HepG2 (cell line): Measurements from ENCODE around the gene ZNF563. TPM values are rescaled to one million over a fixed set of nuclear protein-coding genes. Genes with fewer than 3 reads are reported as not detected.
A peak's percentile ranks its signal among the peaks of the same experiment; 100 is the strongest.

Experiments used
- CBX1 ChIP-seq: IDR thresholded peaks from one replicate; pipeline ENCODE4 v1.6.1; 2016; ENCODE audit warnings: antibody characterized with exemption, low read depth
- HDAC1 ChIP-seq: sonication (generic); formaldehyde crosslinking; IDR thresholded peaks from 2 replicates; pipeline ENCODE4 v1.5.1; 2020; ENCODE audit warnings: mild to moderate bottlenecking, missing genetic modification reagents
- HOXA5 ChIP-seq: sonication (generic); formaldehyde crosslinking; IDR thresholded peaks from 2 replicates; pipeline ENCODE4 v1.4.0; 2020; ENCODE audit warnings: missing genetic modification reagents
- ISX ChIP-seq: sonication (generic); formaldehyde crosslinking; conservative IDR thresholded peaks from 2 replicates; pipeline ENCODE4 v1.5.0; 2020; ENCODE audit warnings: missing genetic modification reagents
- KDM5B ChIP-seq: sonication (generic); formaldehyde crosslinking; IDR thresholded peaks from 2 replicates; pipeline ENCODE4 v1.4.0; 2020; ENCODE audit warnings: missing genetic modification reagents, mild to moderate bottlenecking, borderline replicate concordance
- MAF1 ChIP-seq: sonication (generic); formaldehyde crosslinking; IDR thresholded peaks from 2 replicates; pipeline ENCODE4 v1.5.0; 2020; ENCODE audit warnings: missing genetic modification reagents, borderline replicate concordance
- MAFG ChIP-seq: sonication (generic); formaldehyde crosslinking; IDR thresholded peaks from 2 replicates; pipeline ENCODE4 v1.5.1; 2020; ENCODE audit warnings: mild to moderate bottlenecking, missing genetic modification reagents
- MBD4 ChIP-seq: IDR thresholded peaks from 2 replicates; pipeline ENCODE4 v1.6.1; 2012; ENCODE audit warnings: low read length, inconsistent platforms, borderline replicate concordance
- NFE2 ChIP-seq: sonication (generic); formaldehyde crosslinking; IDR thresholded peaks from 2 replicates; pipeline ENCODE4 v1.4.0; 2020; ENCODE audit warnings: missing genetic modification reagents
- NFYC ChIP-seq: IDR thresholded peaks from 2 replicates; pipeline ENCODE4 v1.6.1; 2016; ENCODE audit warnings: missing genetic modification reagents, missing compliant biosample characterization
- PHF21A ChIP-seq: sonication (generic); formaldehyde crosslinking; IDR thresholded peaks from 2 replicates; pipeline ENCODE4 v1.5.0; 2020; ENCODE audit warnings: mild to moderate bottlenecking, missing genetic modification reagents
- RARG ChIP-seq: sonication (generic); formaldehyde crosslinking; IDR thresholded peaks from 2 replicates; pipeline ENCODE4 v1.4.0; 2020; ENCODE audit warnings: low read depth, mild to moderate bottlenecking, missing genetic modification reagents
- RCOR2 ChIP-seq: IDR thresholded peaks from 2 replicates; pipeline ENCODE4 v1.6.1; 2016; ENCODE audit warnings: missing biosample characterization, missing genetic modification reagents
- RFX3 ChIP-seq: IDR thresholded peaks from 2 replicates; pipeline ENCODE4 v1.6.1; 2016; ENCODE audit warnings: missing biosample characterization, missing genetic modification reagents
- TEAD3 ChIP-seq: optimal IDR thresholded peaks from 2 replicates; pipeline ENCODE3; 2016; ENCODE audit warnings: borderline replicate concordance
- TP53 ChIP-seq: sonication (generic); formaldehyde crosslinking; conservative IDR thresholded peaks from 2 replicates; pipeline ENCODE4 v1.4.0; 2020; ENCODE audit warnings: missing genetic modification reagents
- ZBTB1 ChIP-seq: sonication (generic); formaldehyde crosslinking; IDR thresholded peaks from 2 replicates; pipeline ENCODE4 v1.4.0; 2020; ENCODE audit warnings: missing genetic modification reagents, borderline replicate concordance
- ZEB1 ChIP-seq: IDR thresholded peaks from 2 replicates; pipeline ENCODE4 v1.6.1; 2012; ENCODE audit warnings: mild to moderate bottlenecking, low read depth, inconsistent platforms; ENCODE audit not compliant: insufficient replicate concordance
- ZMYM2 ChIP-seq: sonication (generic); formaldehyde crosslinking; IDR thresholded peaks from 2 replicates; pipeline ENCODE4 v1.8.0; 2022; ENCODE audit warnings: mild to moderate bottlenecking, missing genetic modification reagents
- ZNF235 ChIP-seq: sonication (generic); formaldehyde crosslinking; IDR thresholded peaks from 2 replicates; pipeline ENCODE4 v1.8.1; 2023; ENCODE audit warnings: mild to moderate bottlenecking, missing genetic modification reagents, borderline replicate concordance
- ZNF431 ChIP-seq: sonication (generic); formaldehyde crosslinking; IDR thresholded peaks from 2 replicates; pipeline ENCODE4 v1.9.0; 2022; ENCODE audit warnings: missing genetic modification reagents, low read depth, mild to moderate bottlenecking, borderline replicate concordance
- ZNF446 ChIP-seq: sonication (generic); formaldehyde crosslinking; IDR thresholded peaks from 2 replicates; pipeline ENCODE4 v1.5.0; 2020; ENCODE audit warnings: mild to moderate bottlenecking, missing genetic modification reagents
- polyA plus RNA-seq, 8 experiments: library from polyadenylated mRNA; depleted of rRNA in 3 of 8; stranded (reverse) in 7 of 8; unstranded in 1 of 8; fragments of >200 nt; fragmentation: Illumina TruSeq in 4 of 8; extraction: Trizol in 4 of 8; gene quantifications; 2 replicates each; pipeline versions ENCODE4 v1.2.1 to v1.2.3, GENCODE V29; 2011 to 2016; ENCODE audit warnings: low read depth in 4 of 8, missing spikeins in 1 of 8, mixed read lengths in 1 of 8; ENCODE audit not compliant: insufficient read depth in 1 of 8
- total RNA-seq, 5 experiments: library from RNA; depleted of rRNA; stranded (reverse); fragments of >200 nt; fragmentation: Illumina TruSeq; extraction: Trizol; gene quantifications; 2 replicates each; pipeline ENCODE4 v1.2.3, GENCODE V29; 2016; ENCODE audit warnings: low read depth in 1 of 5
- TF ChIP-seq, protein P1 (sequence below): IDR thresholded peaks from 2 replicates; pipeline ENCODE4 v1.6.1; 2016; ENCODE audit warnings: low read depth, control low read depth
- TF ChIP-seq, protein P2 (sequence below): sonication (generic); formaldehyde crosslinking; IDR thresholded peaks from 2 replicates; pipeline ENCODE4 v1.8.0; 2023; ENCODE audit warnings: mild to moderate bottlenecking, missing genetic modification reagents
- TF ChIP-seq, protein P3 (sequence below): IDR thresholded peaks from 2 replicates; pipeline ENCODE4 v1.6.1; 2016
- TF ChIP-seq, protein P4 (sequence below): sonication (generic); formaldehyde crosslinking; IDR thresholded peaks from 2 replicates; pipeline ENCODE4 v1.5.0; 2020; ENCODE audit warnings: missing genetic modification reagents, mild to moderate bottlenecking, borderline replicate concordance
- TF ChIP-seq, protein P5 (sequence below): conservative IDR thresholded peaks from 2 replicates; pipeline ENCODE4 v1.6.1; 2018; ENCODE audit warnings: missing genetic modification reagents

The ZNF563 gene
- total and polyA plus RNA-seq, 2 of the 13 experiments (the other 11 are each of a cell fraction or from before 2014, with no cell fraction given) = 7.5 to 19.5 TPM

DNA sequence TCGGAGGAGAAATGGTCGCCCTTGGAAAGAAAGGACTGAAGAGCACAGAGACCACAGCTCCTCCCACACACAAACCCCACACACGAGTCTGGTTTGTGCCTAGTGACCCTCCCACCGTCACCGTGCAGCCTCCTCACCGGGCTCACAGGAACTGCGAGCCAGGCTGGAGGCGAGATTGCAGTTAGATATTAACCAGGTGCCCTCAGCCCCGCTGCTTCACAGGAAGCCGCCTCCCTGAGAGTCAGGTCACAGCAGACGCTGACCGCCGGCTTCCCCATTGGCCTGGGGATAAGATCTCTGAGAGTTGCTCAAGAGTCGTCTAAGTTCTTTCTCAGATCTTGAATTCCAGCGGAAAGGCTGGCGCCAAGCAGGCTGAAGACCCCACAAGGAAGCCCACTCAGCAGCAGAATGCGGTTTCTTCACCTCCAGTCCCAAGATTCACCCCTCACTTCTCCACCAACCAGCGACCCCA lies 39.6 kb downstream of the ZNF563 start (continued):
- no peak for TF ChIP-seq TP53 (CRISPR knock-in tag)
- TF ChIP-seq MBD4 = no peak
- no peak for TF ChIP-seq CBX1
- TF ChIP-seq ZMYM2 (CRISPR knock-in tag) = no peak
- TF ChIP-seq, protein P1, sequence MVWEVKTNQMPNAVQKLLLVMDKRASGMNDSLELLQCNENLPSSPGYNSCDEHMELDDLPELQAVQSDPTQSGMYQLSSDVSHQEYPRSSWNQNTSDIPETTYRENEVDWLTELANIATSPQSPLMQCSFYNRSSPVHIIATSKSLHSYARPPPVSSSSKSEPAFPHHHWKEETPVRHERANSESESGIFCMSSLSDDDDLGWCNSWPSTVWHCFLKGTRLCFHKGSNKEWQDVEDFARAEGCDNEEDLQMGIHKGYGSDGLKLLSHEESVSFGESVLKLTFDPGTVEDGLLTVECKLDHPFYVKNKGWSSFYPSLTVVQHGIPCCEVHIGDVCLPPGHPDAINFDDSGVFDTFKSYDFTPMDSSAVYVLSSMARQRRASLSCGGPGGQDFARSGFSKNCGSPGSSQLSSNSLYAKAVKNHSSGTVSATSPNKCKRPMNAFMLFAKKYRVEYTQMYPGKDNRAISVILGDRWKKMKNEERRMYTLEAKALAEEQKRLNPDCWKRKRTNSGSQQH = 0 out of 2 replicates have a peak, but pooled peaks have one; percentile 9
- no peak for TF ChIP-seq PHF21A (CRISPR knock-in tag)
- TF ChIP-seq RCOR2 = no peak
- no peak for TF ChIP-seq ISX (CRISPR knock-in tag)
- no peak for TF ChIP-seq MAF1 (CRISPR knock-in tag)
- peak; percentile 59; the same call in 1 of the 2 replicates for TF ChIP-seq KDM5B (CRISPR knock-in tag)
- no peak for TF ChIP-seq ZEB1
- TF ChIP-seq, protein P2, sequence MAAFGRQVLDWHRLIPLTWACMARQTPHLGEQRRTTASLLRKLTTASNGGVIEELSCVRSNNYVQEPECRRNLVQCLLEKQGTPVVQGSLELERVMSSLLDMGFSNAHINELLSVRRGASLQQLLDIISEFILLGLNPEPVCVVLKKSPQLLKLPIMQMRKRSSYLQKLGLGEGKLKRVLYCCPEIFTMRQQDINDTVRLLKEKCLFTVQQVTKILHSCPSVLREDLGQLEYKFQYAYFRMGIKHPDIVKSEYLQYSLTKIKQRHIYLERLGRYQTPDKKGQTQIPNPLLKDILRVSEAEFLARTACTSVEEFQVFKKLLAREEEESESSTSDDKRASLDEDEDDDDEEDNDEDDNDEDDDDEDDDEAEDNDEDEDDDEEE (CRISPR knock-in tag) = no peak
- peak; percentile 77 for TF ChIP-seq TEAD3 (CRISPR knock-in tag)
- TF ChIP-seq, protein P3, sequence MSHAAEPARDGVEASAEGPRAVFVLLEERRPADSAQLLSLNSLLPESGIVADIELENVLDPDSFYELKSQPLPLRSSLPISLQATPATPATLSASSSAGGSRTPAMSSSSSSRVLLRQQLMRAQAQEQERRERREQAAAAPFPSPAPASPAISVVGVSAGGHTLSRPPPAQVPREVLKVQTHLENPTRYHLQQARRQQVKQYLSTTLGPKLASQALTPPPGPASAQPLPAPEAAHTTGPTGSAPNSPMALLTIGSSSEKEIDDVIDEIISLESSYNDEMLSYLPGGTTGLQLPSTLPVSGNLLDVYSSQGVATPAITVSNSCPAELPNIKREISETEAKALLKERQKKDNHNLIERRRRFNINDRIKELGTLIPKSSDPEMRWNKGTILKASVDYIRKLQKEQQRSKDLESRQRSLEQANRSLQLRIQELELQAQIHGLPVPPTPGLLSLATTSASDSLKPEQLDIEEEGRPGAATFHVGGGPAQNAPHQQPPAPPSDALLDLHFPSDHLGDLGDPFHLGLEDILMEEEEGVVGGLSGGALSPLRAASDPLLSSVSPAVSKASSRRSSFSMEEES = peak; percentile 44; the same call in 1 of the 2 replicates
- TF ChIP-seq HDAC1 (CRISPR knock-in tag) = peak; percentile 69
- no peak for TF ChIP-seq RFX3 (CRISPR knock-in tag)
- no peak for TF ChIP-seq ZNF235 (CRISPR knock-in tag)
- TF ChIP-seq ZNF446 = no peak
- no peak for TF ChIP-seq MAFG (CRISPR knock-in tag)
- no peak for TF ChIP-seq ZBTB1 (CRISPR knock-in tag)
- TF ChIP-seq NFE2 (CRISPR knock-in tag) = no peak
- TF ChIP-seq, protein P4, sequence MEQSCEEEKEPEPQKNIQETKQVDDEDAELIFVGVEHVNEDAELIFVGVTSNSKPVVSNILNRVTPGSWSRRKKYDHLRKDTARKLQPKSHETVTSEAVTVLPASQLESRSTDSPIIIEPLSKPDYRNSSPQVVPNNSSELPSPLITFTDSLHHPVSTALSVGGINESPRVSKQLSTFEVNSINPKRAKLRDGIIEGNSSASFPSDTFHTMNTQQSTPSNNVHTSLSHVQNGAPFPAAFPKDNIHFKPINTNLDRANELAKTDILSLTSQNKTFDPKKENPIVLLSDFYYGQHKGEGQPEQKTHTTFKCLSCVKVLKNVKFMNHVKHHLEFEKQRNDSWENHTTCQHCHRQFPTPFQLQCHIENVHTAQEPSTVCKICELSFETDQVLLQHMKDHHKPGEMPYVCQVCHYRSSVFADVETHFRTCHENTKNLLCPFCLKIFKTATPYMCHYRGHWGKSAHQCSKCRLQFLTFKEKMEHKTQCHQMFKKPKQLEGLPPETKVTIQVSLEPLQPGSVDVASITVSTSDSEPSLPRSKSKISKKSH (CRISPR knock-in tag) = no peak
- peak; percentile 55 for TF ChIP-seq HOXA5 (CRISPR knock-in tag)
- TF ChIP-seq, protein P5, sequence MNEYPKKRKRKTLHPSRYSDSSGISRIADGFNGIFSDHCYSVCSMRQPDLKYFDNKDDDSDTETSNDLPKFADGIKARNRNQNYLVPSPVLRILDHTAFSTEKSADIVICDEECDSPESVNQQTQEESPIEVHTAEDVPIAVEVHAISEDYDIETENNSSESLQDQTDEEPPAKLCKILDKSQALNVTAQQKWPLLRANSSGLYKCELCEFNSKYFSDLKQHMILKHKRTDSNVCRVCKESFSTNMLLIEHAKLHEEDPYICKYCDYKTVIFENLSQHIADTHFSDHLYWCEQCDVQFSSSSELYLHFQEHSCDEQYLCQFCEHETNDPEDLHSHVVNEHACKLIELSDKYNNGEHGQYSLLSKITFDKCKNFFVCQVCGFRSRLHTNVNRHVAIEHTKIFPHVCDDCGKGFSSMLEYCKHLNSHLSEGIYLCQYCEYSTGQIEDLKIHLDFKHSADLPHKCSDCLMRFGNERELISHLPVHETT (CRISPR knock-in tag) = no peak
- TF ChIP-seq RARG (CRISPR knock-in tag) = no peak
- no peak for TF ChIP-seq ZNF431
- TF ChIP-seq NFYC = 0 out of 2 replicates have a peak, but pooled peaks have one; percentile 40
